GM12874 (cell line): ENCODE measurements around the gene NFILZ.

Experiments
- CTCF ChIP-seq: IDR thresholded peaks from 2 replicates; pipeline ENCODE4 v1.5.1; 2011; ENCODE audit warnings: low read depth, mild to moderate bottlenecking, control low read depth, low read length, moderate library complexity; ENCODE audit not compliant: insufficient read depth

NFILZ gene

GRCh38 chr19:8593931-8594330, 36.5 kb upstream of the NFILZ start:
- no peak for TF ChIP-seq CTCF

GRCh38 chr19:8595651-8596050, 34.8 kb upstream of the NFILZ start:
- TF ChIP-seq CTCF, result no peak

GRCh38 chr19:8596168-8596567, 34.3 kb upstream of the NFILZ start:
- TF ChIP-seq CTCF, result no peak

- no peak for TF ChIP-seq CTCF
These were observed 30.4 kb upstream of the NFILZ start for GRCh38 chr19:8600064-8600463.

- no peak for TF ChIP-seq CTCF
These were observed 29.6 kb upstream of the NFILZ start for GRCh38 chr19:8600816-8601215.

GRCh38 chr19:8601796-8602195, 28.6 kb upstream of the NFILZ start:
- TF ChIP-seq CTCF, result no peak

- no peak for TF ChIP-seq CTCF
These were observed 24.9 kb upstream of the NFILZ start for GRCh38 chr19:8605514-8605913.

- no peak for TF ChIP-seq CTCF
These were observed 23.0 kb upstream of the NFILZ start for GRCh38 chr19:8607386-8607785.
